Natural killer cell treated with Interleukin-12 subunit alpha and Interleukin-12 subunit beta and Interleukin-15 and Interleukin-18, amount 100 ng/mL, for 72 hours (primary cell): ENCODE results near the gene COL2A1. TPM values are rescaled to one million over a fixed set of nuclear protein-coding genes. Genes with fewer than 3 reads are reported as not detected.

ENCODE experiments used
- ATAC-seq, 2 donors: fragments of 150-1000 bp; cut with Tn5 transposase in 1 of 2; sonication (Bioruptor Pico), chemical (Tn5 transposase) in 1 of 2; 2 replicates each; pipeline ENCODE4 v1.10.0; 2021
- DNase-seq: peaks from one replicate; pipeline ENCODE4 v3.0.0; 2022; ENCODE audit warnings: low spot score
- H3K27ac Mint-ChIP-seq, 2 donors: 1 replicate in 1 of 2; 2 replicates in 1 of 2; pipeline ENCODE4 v1.8.0; 2022; ENCODE audit warnings: mixed read lengths in 2 of 2, mild to moderate bottlenecking in 1 of 2, moderate library complexity in 1 of 2
- H3K27me3 Mint-ChIP-seq, 2 donors: 1 replicate in 1 of 2; 2 replicates in 1 of 2; pipeline ENCODE4 v1.8.0; 2022; ENCODE audit warnings: mixed read lengths in 2 of 2
- H3K36me3 Mint-ChIP-seq: one replicate; pipeline ENCODE4 v1.8.0; 2022; ENCODE audit warnings: mixed read lengths
- H3K4me1 Mint-ChIP-seq, 2 donors: 1 replicate in 1 of 2; 2 replicates in 1 of 2; pipeline ENCODE4 v1.8.0; 2022; ENCODE audit warnings: low read depth in 2 of 2, mixed read lengths in 2 of 2, mild to moderate bottlenecking in 1 of 2
- H3K4me3 Mint-ChIP-seq: one replicate; pipeline ENCODE4 v1.8.0; 2022; ENCODE audit warnings: mixed read lengths
- H3K9me3 Mint-ChIP-seq: 2 replicates; pipeline ENCODE4 v1.8.0; 2022; ENCODE audit warnings: mixed read lengths
- total RNA-seq, 2 donors: library from RNA; stranded (reverse); gene quantifications; one replicate each; pipeline ENCODE4 v1.2.3, GENCODE V29; 2022

Gene COL2A1
- total RNA-seq, 2 donors from 2014 or later = not detected

- no peak overlapping the region for H3K4me3 Mint-ChIP-seq
- peaks cover 29 to 30% of the 10 kb centered on the region in 2 donors for H3K27me3 Mint-ChIP-seq
These were observed 9.0 kb upstream of the COL2A1 start for GRCh38 chr12:48013287-48013686.

GRCh38 chr12:48012070-48012469 is 7.8 kb upstream of the COL2A1 start:
- H3K27ac Mint-ChIP-seq = no peak overlapping the region
- no peak for ATAC-seq
- no peaks in the 10 kb centered on the region for H3K4me1 Mint-ChIP-seq
- peaks cover 29 to 38% of the 10 kb centered on the region in 2 donors for H3K27me3 Mint-ChIP-seq
- no peaks in the 10 kb centered on the region for H3K9me3 Mint-ChIP-seq
- no peak overlapping the region for H3K4me3 Mint-ChIP-seq
- H3K36me3 Mint-ChIP-seq = no peaks in the 10 kb centered on the region
- DNase-seq = no peak

More at GRCh38 chr12:48013287-48013686, 9.0 kb upstream of the COL2A1 start:
- no peak overlapping the region for H3K27ac Mint-ChIP-seq
- H3K4me1 Mint-ChIP-seq = no peaks in the 10 kb centered on the region
- no peaks in the 10 kb centered on the region for H3K9me3 Mint-ChIP-seq
- no peaks in the 10 kb centered on the region for H3K36me3 Mint-ChIP-seq
- DNase-seq (no peak), ATAC-seq (no peak)

- H3K27me3 Mint-ChIP-seq = peaks cover 41 to 54% of the 10 kb centered on the region in 2 donors
- no peaks in the 10 kb centered on the region for H3K36me3 Mint-ChIP-seq
- H3K9me3 Mint-ChIP-seq = no peaks in the 10 kb centered on the region
- ATAC-seq = peak in 1 of 2 donors; percentile 20
- H3K4me1 Mint-ChIP-seq = peaks cover 0 to 1% of the 10 kb centered on the region in 2 donors
- no peak for DNase-seq
- H3K27ac Mint-ChIP-seq = no peak overlapping the region
- H3K4me3 Mint-ChIP-seq = no peak overlapping the region
These were observed 6.2 kb upstream of the COL2A1 start for GRCh38 chr12:48010366-48010970.

GRCh38 chr12:48009471-48009870 is 5.2 kb upstream of the COL2A1 start:
- no peak for ATAC-seq
- Mint-ChIP-seq H3K27ac (no peak overlapping the region), H3K9me3 (no peaks in the 10 kb centered on the region), H3K4me1 (peaks cover 0 to 2% of the 10 kb centered on the region in 2 donors), H3K4me3 (no peak overlapping the region), H3K27me3 (peaks cover 39 to 58% of the 10 kb centered on the region in 2 donors), H3K36me3 (no peaks in the 10 kb centered on the region)
- no peak for DNase-seq

- H3K27me3 Mint-ChIP-seq = peaks cover 39 to 59% of the 10 kb centered on the region in 2 donors
- no peak overlapping the region for H3K27ac Mint-ChIP-seq
- H3K9me3 Mint-ChIP-seq = no peaks in the 10 kb centered on the region
- ATAC-seq (no peak), DNase-seq (no peak)
- H3K4me3 Mint-ChIP-seq = no peak overlapping the region
- no peaks in the 10 kb centered on the region for H3K36me3 Mint-ChIP-seq
- H3K4me1 Mint-ChIP-seq = peaks cover 0 to 3% of the 10 kb centered on the region in 2 donors
These were observed 4.7 kb upstream of the COL2A1 start for GRCh38 chr12:48008950-48009349.

- no peak for ATAC-seq
- peaks cover 5 to 9% of the 10 kb centered on the region in 2 donors for H3K4me1 Mint-ChIP-seq
- no peak overlapping the region for H3K4me3 Mint-ChIP-seq
- H3K27ac Mint-ChIP-seq = no peak overlapping the region
- H3K27me3 Mint-ChIP-seq = peaks cover 44 to 65% of the 10 kb centered on the region in 2 donors
- DNase-seq = no peak
- H3K36me3 Mint-ChIP-seq = no peaks in the 10 kb centered on the region
- no peaks in the 10 kb centered on the region for H3K9me3 Mint-ChIP-seq
These were observed 4.1 kb upstream of the COL2A1 start for GRCh38 chr12:48008349-48008748.

- Mint-ChIP-seq H3K9me3 (no peaks in the 10 kb centered on the region), H3K27ac (no peak overlapping the region), H3K4me1 (peaks cover 12 to 15% of the 10 kb centered on the region in 2 donors), H3K4me3 (no peak overlapping the region), H3K36me3 (no peaks in the 10 kb centered on the region), H3K27me3 (peaks cover 49 to 74% of the 10 kb centered on the region in 2 donors)
- DNase-seq (no peak), ATAC-seq (no peak)
These were observed 2.9 kb upstream of the COL2A1 start for GRCh38 chr12:48007206-48007605.

- no peaks in the 10 kb centered on the region for H3K9me3 Mint-ChIP-seq
- no peaks in the 10 kb centered on the region for H3K36me3 Mint-ChIP-seq
- no peak overlapping the region for H3K4me3 Mint-ChIP-seq
- H3K27ac Mint-ChIP-seq = no peak overlapping the region
- no peak for DNase-seq
- no peak for ATAC-seq
- H3K27me3 Mint-ChIP-seq = peaks cover 53 to 78% of the 10 kb centered on the region in 2 donors
- peaks cover 21 to 22% of the 10 kb centered on the region in 2 donors for H3K4me1 Mint-ChIP-seq
These were observed 1.4 kb upstream of the COL2A1 start for GRCh38 chr12:48005750-48006021.

GRCh38 chr12:48005001-48005749 is 899 bp upstream of the COL2A1 start:
- no peaks in the 10 kb centered on the region for H3K9me3 Mint-ChIP-seq
- no peaks in the 10 kb centered on the region for H3K36me3 Mint-ChIP-seq
- H3K27ac Mint-ChIP-seq = no peak overlapping the region
- H3K27me3 Mint-ChIP-seq = peaks cover 57 to 82% of the 10 kb centered on the region in 2 donors
- peaks cover 21 to 22% of the 10 kb centered on the region in 2 donors for H3K4me1 Mint-ChIP-seq
- no peak overlapping the region for H3K4me3 Mint-ChIP-seq
- no peak for ATAC-seq
- DNase-seq = peak; percentile 56

- Mint-ChIP-seq H3K9me3 (no peaks in the 10 kb centered on the region), H3K4me3 (peak overlapping the region; percentile 51), H3K27ac (no peak overlapping the region), H3K27me3 (peaks cover 54 to 82% of the 10 kb centered on the region in 2 donors), H3K36me3 (no peaks in the 10 kb centered on the region), H3K4me1 (peaks cover 21 to 22% of the 10 kb centered on the region in 2 donors)
- ATAC-seq (no peak), DNase-seq (peak; percentile 55)
These were observed 837 bp downstream of the COL2A1 start for GRCh38 chr12:48003226-48004052.

- no peak for ATAC-seq
- Mint-ChIP-seq H3K27me3 (peaks cover 58 to 83% of the 10 kb centered on the region in 2 donors), H3K4me1 (peaks cover 21 to 22% of the 10 kb centered on the region in 2 donors), H3K27ac (no peak overlapping the region), H3K4me3 (no peak overlapping the region), H3K9me3 (no peaks in the 10 kb centered on the region), H3K36me3 (no peaks in the 10 kb centered on the region)
- DNase-seq = peak; percentile 48
These were observed 1.5 kb downstream of the COL2A1 start for GRCh38 chr12:48002773-48003218.

- DNase-seq (no peak), ATAC-seq (no peak)
- Mint-ChIP-seq H3K27me3 (peaks cover 60 to 82% of the 10 kb centered on the region in 2 donors), H3K4me3 (no peak overlapping the region), H3K36me3 (no peaks in the 10 kb centered on the region), H3K27ac (no peak overlapping the region), H3K4me1 (peaks cover 21 to 22% of the 10 kb centered on the region in 2 donors), H3K9me3 (no peaks in the 10 kb centered on the region)
These were observed 1.9 kb downstream of the COL2A1 start for GRCh38 chr12:48002414-48002730.

- Mint-ChIP-seq H3K36me3 (no peaks in the 10 kb centered on the region), H3K9me3 (no peaks in the 10 kb centered on the region), H3K27me3 (peaks cover 58 to 75% of the 10 kb centered on the region in 2 donors), H3K4me3 (peak overlapping the region; percentile 67), H3K4me1 (peaks cover 21 to 22% of the 10 kb centered on the region in 2 donors), H3K27ac (no peak overlapping the region)
- DNase-seq (peak; percentile 55), ATAC-seq (peak in 1 of 2 donors; percentile 34)
These were observed 2.5 kb downstream of the COL2A1 start for GRCh38 chr12:48001505-48002413.
